Measurements from ENCODE around the gene EEFSEC.

EEFSEC gene

GRCh38 chr3:128273109-128273840 is 120.0 kb downstream of the EEFSEC start:
- DNase-seq (ENCODE audit: low read depth): no peak

- DNase-seq (ENCODE audit: low read depth): no peak
Observed at GRCh38 chr3:128273841-128274573, 120.7 kb downstream of the EEFSEC start.

GRCh38 chr3:128274837-128275236 is 121.6 kb downstream of the EEFSEC start:
- DNase-seq (ENCODE audit: low read depth): no peak

GRCh38 chr3:128275316-128276145 is 122.2 kb downstream of the EEFSEC start:
- no peak for DNase-seq (ENCODE audit: low read depth)

- DNase-seq (ENCODE audit: low read depth): no peak
Observed at GRCh38 chr3:128276146-128276435, 122.8 kb downstream of the EEFSEC start.

GRCh38 chr3:128276577-128277183 is 123.4 kb downstream of the EEFSEC start:
- DNase-seq (ENCODE audit: low read depth): no peak

GRCh38 chr3:128277378-128278069 is 124.2 kb downstream of the EEFSEC start:
- no peak for DNase-seq (ENCODE audit: low read depth)

- no peak for DNase-seq (ENCODE audit: low read depth)
Observed at GRCh38 chr3:128278130-128278529, 124.8 kb downstream of the EEFSEC start.

- DNase-seq (ENCODE audit: low read depth): no peak
Observed at GRCh38 chr3:128278761-128279600, 125.7 kb downstream of the EEFSEC start.

- DNase-seq (ENCODE audit: low read depth): no peak
Observed at GRCh38 chr3:128279601-128279880, 126.3 kb downstream of the EEFSEC start.

- DNase-seq (ENCODE audit: low read depth): no peak
Observed at GRCh38 chr3:128280481-128281052, 127.3 kb downstream of the EEFSEC start.

GRCh38 chr3:128281056-128281455 is 127.8 kb downstream of the EEFSEC start:
- no peak for DNase-seq (ENCODE audit: low read depth)

GRCh38 chr3:128281461-128282367 is 128.4 kb downstream of the EEFSEC start:
- DNase-seq (ENCODE audit: low read depth): no peak

- no peak for DNase-seq (ENCODE audit: low read depth)
Observed at GRCh38 chr3:128282380-128283196, 129.3 kb downstream of the EEFSEC start.

GRCh38 chr3:128283421-128283820 is 130.1 kb downstream of the EEFSEC start:
- DNase-seq (ENCODE audit: low read depth): no peak

- DNase-seq (ENCODE audit: low read depth): no peak
Observed at GRCh38 chr3:128285042-128285966, 132.0 kb downstream of the EEFSEC start.

GRCh38 chr3:128285967-128286321 is 132.7 kb downstream of the EEFSEC start:
- no peak for DNase-seq (ENCODE audit: low read depth)

- DNase-seq (ENCODE audit: low read depth): no peak
Observed at GRCh38 chr3:128286691-128287090, 133.4 kb downstream of the EEFSEC start.

Measured in activated T-helper 9 cell treated with anti-CD3 and anti-CD28 coated beads, Interleukin-2, amount 50 U/mL, for 16 hours (primary cell).